Upper lobe of left lung (tissue), 4 donors: ENCODE data around the gene TRIM25.

ENCODE experiments used
- CTCF ChIP-seq, 6 experiments: fragments of 450-650 bp in 4 of 6; fragments of 200-600 bp in 2 of 6; sonication (generic) in 2 of 6; IDR thresholded peaks; one replicate each; pipeline ENCODE4 v1.5.1; 2016 to 2019; ENCODE audit warnings: antibody characterized with exemption in 6 of 6
- POLR2A ChIP-seq, 4 donors: fragments of 450-650 bp; IDR thresholded peaks; one replicate each; pipeline ENCODE4 v1.5.1; 2016 to 2017; ENCODE audit warnings: antibody characterized with exemption in 4 of 4, mild to moderate bottlenecking in 2 of 4

GRCh38 chr17:56913000-56913311 lies 893 bp downstream of the TRIM25 start:
- TF ChIP-seq CTCF (IDR thresholded peaks at IDR 0.05), result no peak
- no peak for TF ChIP-seq POLR2A (IDR thresholded peaks at IDR 0.05)
